ENCODE results near the gene B9D1.

DNA sequence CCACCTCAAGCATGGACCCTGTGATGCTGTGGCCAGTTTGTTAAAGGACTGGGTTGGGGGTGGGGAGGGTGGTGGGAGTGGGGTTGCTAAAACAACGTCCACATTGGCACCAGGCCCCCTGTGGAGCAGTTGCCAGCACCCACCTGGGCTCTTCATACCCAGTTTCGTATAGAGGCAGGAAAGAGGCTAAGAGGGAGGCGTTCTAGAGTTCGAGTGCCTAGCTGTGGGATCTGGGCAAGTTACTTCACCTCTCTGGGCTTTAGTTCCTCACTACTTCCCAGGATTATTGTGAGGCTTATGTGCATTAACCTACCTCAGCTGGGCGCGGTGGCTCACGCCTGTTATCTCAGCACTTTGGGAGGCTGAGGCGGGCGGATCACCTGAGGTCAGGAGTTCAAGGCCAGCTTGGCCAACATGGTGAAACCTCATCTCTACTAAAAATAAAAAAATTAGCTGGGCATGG, 23.0 kb upstream of the B9D1 start:
- TF ChIP-seq CTCF (IDR thresholded peaks at IDR 0.05) (no peak), POLR2AphosphoS5 (IDR thresholded peaks at IDR 0.05) (no peak), POLR2A (IDR thresholded peaks at IDR 0.05) (no peak), EP300 (IDR thresholded peaks at IDR 0.05) (no peak)

Measured in sigmoid colon (tissue), 4 donors.